DOHH2 (cell line): Measurements from ENCODE around the gene MDH1.

Experiments
- H3F3A ChIP-seq: fragments of 200-600 bp; sonication (generic), shearing (Covaris generic); 2 replicates; pipeline ENCODE4 v1.6.0; 2016; ENCODE audit warnings: antibody characterized with exemption, mild to moderate bottlenecking; ENCODE audit not compliant: control insufficient read depth, insufficient read depth
- H3K27ac ChIP-seq: fragments of 200-600 bp; sonication (generic); 2 replicates; pipeline ENCODE4 v1.5.1; 2014; ENCODE audit warnings: low read depth, mild to moderate bottlenecking, low read length, moderate library complexity
- H3K27me3 ChIP-seq: fragments of 200-600 bp; sonication (generic); 2 replicates; pipeline ENCODE4 v1.6.1; 2014; ENCODE audit warnings: mild to moderate bottlenecking, low read length, mixed read lengths; ENCODE audit not compliant: control insufficient read depth
- H3K36me3 ChIP-seq: fragments of 200-600 bp; sonication (generic); 2 replicates; pipeline ENCODE4 v1.6.1; 2014; ENCODE audit warnings: mild to moderate bottlenecking, low read length, moderate library complexity, mixed read lengths; ENCODE audit not compliant: control insufficient read depth
- H3K4me1 ChIP-seq: fragments of 200-600 bp; sonication (generic); 2 replicates; pipeline ENCODE4 v1.6.1; 2014; ENCODE audit warnings: mild to moderate bottlenecking, low read length, mixed read lengths; ENCODE audit not compliant: control insufficient read depth
- H3K4me2 ChIP-seq: fragments of 200-600 bp; sonication (generic); 2 replicates; pipeline ENCODE4 v1.6.0; 2014; ENCODE audit warnings: mild to moderate bottlenecking, low read length, moderate library complexity
- H3K4me3 ChIP-seq: fragments of 200-600 bp; sonication (generic); 2 replicates; pipeline ENCODE4 v1.5.1; 2014; ENCODE audit warnings: mild to moderate bottlenecking, low read length, mixed read lengths
- H3K79me2 ChIP-seq: fragments of 200-600 bp; sonication (generic); 2 replicates; pipeline ENCODE4 v1.6.1; 2014; ENCODE audit warnings: mild to moderate bottlenecking, low read length, mixed read lengths; ENCODE audit not compliant: control insufficient read depth
- H3K9me2 ChIP-seq: fragments of 200-600 bp; sonication (generic); replicated peaks from 2 replicates; pipeline ENCODE4 v1.6.1; 2014; ENCODE audit warnings: mild to moderate bottlenecking, low read length, mixed read lengths; ENCODE audit not compliant: control insufficient read depth
- H3K9me3 ChIP-seq: fragments of 200-600 bp; sonication (generic); 2 replicates; pipeline ENCODE4 v1.6.1; 2014; ENCODE audit warnings: antibody characterized with exemption, low read length, mixed read lengths; ENCODE audit not compliant: control insufficient read depth, insufficient read depth
- H4K20me1 ChIP-seq: fragments of 200-600 bp; sonication (generic); 2 replicates; pipeline ENCODE4 v1.6.0; 2014; ENCODE audit warnings: low read depth, mild to moderate bottlenecking, antibody characterized with exemption, low read length, moderate library complexity; ENCODE audit not compliant: control insufficient read depth, insufficient read depth
- CTCF ChIP-seq: fragments of 200-600 bp; sonication (generic); IDR thresholded peaks from one replicate; pipeline ENCODE4 v1.5.1; 2014; ENCODE audit warnings: antibody characterized with exemption, mild to moderate bottlenecking, low read depth, low read length; ENCODE audit not compliant: poor library complexity, severe bottlenecking
- EZH2phosphoT487 ChIP-seq: fragments of 200-600 bp; sonication (generic); IDR thresholded peaks from 2 replicates; pipeline ENCODE4 v1.6.1; 2017; ENCODE audit warnings: borderline replicate concordance, mild to moderate bottlenecking, antibody characterized with exemption, low read length, moderate library complexity, mixed read lengths

MDH1 gene

GRCh38 chr2:63590626-63591408 is 2.1 kb downstream of the MDH1 start:
- H3F3A ChIP-seq = peaks cover 23% of the 10 kb centered on the region
- peak overlapping the region; percentile 94 for H3K4me2 ChIP-seq
- peak overlapping the region; percentile 90 for H3K4me3 ChIP-seq
- peaks cover 50% of the 10 kb centered on the region for H3K36me3 ChIP-seq
- peak overlapping the region; percentile 94 for H3K27ac ChIP-seq
- peaks cover 47% of the 10 kb centered on the region for H3K4me1 ChIP-seq
- H4K20me1 ChIP-seq = peaks cover 12% of the 10 kb centered on the region; the same call in 1 of the 2 replicates
- peaks cover 92% of the 10 kb centered on the region for H3K79me2 ChIP-seq
- no peaks in the 10 kb centered on the region for H3K9me3 ChIP-seq
- TF ChIP-seq EZH2phosphoT487 (no peak), CTCF (no peak)
- no peaks in the 10 kb centered on the region for H3K27me3 ChIP-seq
- no peaks in the 10 kb centered on the region for H3K9me2 ChIP-seq

GRCh38 chr2:63591566-63592175 is 2.9 kb downstream of the MDH1 start:
- peaks cover 12% of the 10 kb centered on the region; the same call in 1 of the 2 replicates for H4K20me1 ChIP-seq
- peak overlapping the region; percentile 90 for H3K4me3 ChIP-seq
- H3K4me1 ChIP-seq = peaks cover 38% of the 10 kb centered on the region
- H3K9me3 ChIP-seq = no peaks in the 10 kb centered on the region
- peak overlapping the region; percentile 94 for H3K4me2 ChIP-seq
- peak overlapping the region; percentile 94 for H3K27ac ChIP-seq
- no peaks in the 10 kb centered on the region for H3K9me2 ChIP-seq
- TF ChIP-seq CTCF (no peak), EZH2phosphoT487 (no peak)
- H3K36me3 ChIP-seq = peaks cover 57% of the 10 kb centered on the region
- no peaks in the 10 kb centered on the region for H3K27me3 ChIP-seq
- H3K79me2 ChIP-seq = peaks cover 90% of the 10 kb centered on the region
- peaks cover 23% of the 10 kb centered on the region for H3F3A ChIP-seq

- no peak overlapping the region for H3K4me3 ChIP-seq
- peaks cover 20% of the 10 kb centered on the region for H3F3A ChIP-seq
- TF ChIP-seq EZH2phosphoT487 (no peak), CTCF (no peak)
- no peak overlapping the region for H3K27ac ChIP-seq
- H3K9me2 ChIP-seq = no peaks in the 10 kb centered on the region
- no peaks in the 10 kb centered on the region for H3K9me3 ChIP-seq
- H3K4me2 ChIP-seq = no peak overlapping the region
- H4K20me1 ChIP-seq = peaks cover 10% of the 10 kb centered on the region; the same call in 1 of the 2 replicates
- H3K36me3 ChIP-seq = peaks cover 63% of the 10 kb centered on the region
- peaks cover 69% of the 10 kb centered on the region for H3K79me2 ChIP-seq
- H3K4me1 ChIP-seq = peaks cover 29% of the 10 kb centered on the region
- H3K27me3 ChIP-seq = no peaks in the 10 kb centered on the region
These were observed 5.9 kb downstream of the MDH1 start for GRCh38 chr2:63594660-63595059.
